Measurements from ENCODE around the gene RASL11A.
A peak's percentile ranks its signal among the peaks of the same experiment; 100 is the strongest.

Gene RASL11A

DNA sequence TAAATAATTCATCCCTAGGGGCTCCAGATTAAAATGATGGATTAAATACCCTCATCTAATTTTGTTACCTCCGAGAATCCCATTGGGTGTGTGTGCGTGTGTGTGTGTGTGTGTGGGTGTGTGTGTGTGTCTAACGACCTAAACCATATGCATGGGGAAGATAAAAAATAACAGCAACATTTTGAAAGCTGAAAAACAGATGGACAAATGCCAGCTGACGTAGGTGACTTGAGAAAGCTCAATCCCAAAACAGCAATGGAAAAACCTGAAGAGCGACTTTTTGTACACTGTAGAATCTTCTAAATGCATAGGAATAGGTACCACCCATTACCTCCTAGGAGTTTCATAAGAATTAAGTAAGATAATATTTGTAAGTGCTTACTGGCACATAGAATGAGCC lies 27.9 kb upstream of the RASL11A start:
- TF ChIP-seq, protein P1, sequence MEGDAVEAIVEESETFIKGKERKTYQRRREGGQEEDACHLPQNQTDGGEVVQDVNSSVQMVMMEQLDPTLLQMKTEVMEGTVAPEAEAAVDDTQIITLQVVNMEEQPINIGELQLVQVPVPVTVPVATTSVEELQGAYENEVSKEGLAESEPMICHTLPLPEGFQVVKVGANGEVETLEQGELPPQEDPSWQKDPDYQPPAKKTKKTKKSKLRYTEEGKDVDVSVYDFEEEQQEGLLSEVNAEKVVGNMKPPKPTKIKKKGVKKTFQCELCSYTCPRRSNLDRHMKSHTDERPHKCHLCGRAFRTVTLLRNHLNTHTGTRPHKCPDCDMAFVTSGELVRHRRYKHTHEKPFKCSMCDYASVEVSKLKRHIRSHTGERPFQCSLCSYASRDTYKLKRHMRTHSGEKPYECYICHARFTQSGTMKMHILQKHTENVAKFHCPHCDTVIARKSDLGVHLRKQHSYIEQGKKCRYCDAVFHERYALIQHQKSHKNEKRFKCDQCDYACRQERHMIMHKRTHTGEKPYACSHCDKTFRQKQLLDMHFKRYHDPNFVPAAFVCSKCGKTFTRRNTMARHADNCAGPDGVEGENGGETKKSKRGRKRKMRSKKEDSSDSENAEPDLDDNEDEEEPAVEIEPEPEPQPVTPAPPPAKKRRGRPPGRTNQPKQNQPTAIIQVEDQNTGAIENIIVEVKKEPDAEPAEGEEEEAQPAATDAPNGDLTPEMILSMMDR (IDR thresholded peaks at IDR 0.05; ENCODE audit: low read depth, low read length) = no peak
- no peak for DNase-seq (ENCODE audit: extremely low read depth, low read depth)

DNA sequence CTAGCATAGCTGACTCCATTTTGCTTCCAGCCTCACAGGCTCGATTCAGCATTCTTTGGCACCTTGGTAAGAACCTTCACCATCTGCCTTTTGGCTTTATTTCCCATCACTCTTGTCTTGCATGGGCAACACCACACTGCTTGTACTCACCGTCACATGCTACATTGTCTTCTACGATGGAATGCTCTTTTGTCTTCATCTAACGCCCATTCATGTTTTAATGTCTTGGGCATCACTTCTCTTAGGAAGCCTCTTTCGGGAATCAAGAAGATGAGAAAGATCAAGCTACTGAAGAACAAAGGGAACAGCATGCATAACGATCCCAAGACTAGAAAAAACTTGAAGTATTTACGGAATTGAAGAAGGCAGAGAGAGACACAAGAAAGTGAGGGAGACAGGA lies 25.0 kb upstream of the RASL11A start:
- TF ChIP-seq, protein P1 (IDR thresholded peaks at IDR 0.05; ENCODE audit: low read depth, low read length) = no peak
- DNase-seq (ENCODE audit: extremely low read depth, low read depth) = no peak

DNA sequence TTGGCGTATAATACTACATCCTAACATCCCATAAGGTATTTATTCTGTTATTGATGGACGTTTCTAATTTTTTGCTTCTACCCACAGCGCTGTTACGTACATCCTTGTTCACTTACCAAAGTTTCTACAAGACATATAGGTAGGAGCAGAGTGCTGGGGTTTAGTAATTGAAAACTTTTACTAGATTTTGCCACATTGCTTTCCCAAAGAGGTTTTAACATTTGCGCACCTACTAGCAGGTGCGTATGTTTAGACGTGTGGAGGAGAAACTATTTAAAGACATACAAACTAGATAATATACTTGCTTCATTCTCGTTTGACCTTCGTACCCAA lies 19.8 kb upstream of the RASL11A start:
- DNase-seq (ENCODE audit: extremely low read depth, low read depth) = no peak
- TF ChIP-seq, protein P1 (IDR thresholded peaks at IDR 0.05; ENCODE audit: low read depth, low read length) = no peak

- DNase-seq (ENCODE audit: extremely low read depth, low read depth) = peak; percentile 96
- TF ChIP-seq, protein P1 (IDR thresholded peaks at IDR 0.05; ENCODE audit: low read depth, low read length) = no peak
These were observed 19.2 kb upstream of the RASL11A start, which contains the start of gene RPL21 for GRCh38 chr13:27251166-27252091. Gene RPL21 (plus strand): TSS chr13:27251558. CDS start chr13:27253777, 2,219 bp downstream.

GRCh38 chr13:27252467-27252866 lies 18.2 kb upstream of the RASL11A start:
- DNase-seq (ENCODE audit: extremely low read depth, low read depth) = no peak

DNA sequence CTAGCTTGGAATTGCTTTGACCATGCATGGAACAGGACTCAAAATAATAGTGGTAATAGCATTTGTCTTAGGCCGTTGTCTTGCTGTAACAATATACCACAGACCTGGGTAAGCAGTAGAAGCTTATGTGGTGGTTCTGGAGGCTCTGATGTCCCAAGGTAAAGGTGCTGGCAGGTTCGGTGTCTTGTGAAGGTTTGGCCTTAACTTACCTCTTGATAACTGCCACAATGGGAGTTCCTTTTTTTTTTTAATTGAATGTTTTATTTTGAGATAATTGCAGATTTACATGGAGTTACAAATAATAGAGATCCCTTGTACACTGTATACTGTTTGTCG lies 13.4 kb upstream of the RASL11A start:
- no peak for DNase-seq (ENCODE audit: extremely low read depth, low read depth)
- TF ChIP-seq, protein P1 (IDR thresholded peaks at IDR 0.05; ENCODE audit: low read depth, low read length) = no peak

More at GRCh38 chr13:27252467-27252866, 18.2 kb upstream of the RASL11A start:
- TF ChIP-seq, protein P1 (IDR thresholded peaks at IDR 0.05; ENCODE audit: low read depth, low read length) = no peak

- no peak for DNase-seq (ENCODE audit: extremely low read depth, low read depth)
- TF ChIP-seq, protein P1 (IDR thresholded peaks at IDR 0.05; ENCODE audit: low read depth, low read length) = no peak
These were observed 12.9 kb upstream of the RASL11A start for GRCh38 chr13:27257648-27258253.
